HG02678 (cell line): ENCODE measurements around the gene KRTAP10-7.
"Not testable (repeated sequence)": the region's sequence is repeated elsewhere in the genome, so short reads cannot be mapped to it uniquely, and the experiment has no call there.

Source experiments
- ATAC-seq: cut with Tn5 transposase; IDR thresholded peaks from one replicate; pipeline ENCODE4 v1.9.1; 2021; ENCODE audit warnings: mild to moderate bottlenecking, moderate library complexity; ENCODE audit not compliant: unreplicated experiment

Gene KRTAP10-7, protein sequence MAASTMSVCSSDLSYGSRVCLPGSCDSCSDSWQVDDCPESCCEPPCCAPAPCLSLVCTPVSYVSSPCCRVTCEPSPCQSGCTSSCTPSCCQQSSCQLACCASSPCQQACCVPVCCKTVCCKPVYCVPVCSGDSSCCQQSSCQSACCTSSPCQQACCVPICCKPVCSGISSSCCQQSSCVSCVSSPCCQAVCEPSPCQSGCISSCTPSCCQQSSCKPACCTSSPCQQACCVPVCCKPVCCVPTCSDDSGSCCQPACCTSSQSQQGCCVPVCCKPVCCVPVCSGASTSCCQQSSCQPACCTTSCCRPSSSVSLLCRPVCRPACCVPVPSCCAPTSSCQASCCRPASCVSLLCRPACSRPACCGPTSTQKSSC

DNA sequence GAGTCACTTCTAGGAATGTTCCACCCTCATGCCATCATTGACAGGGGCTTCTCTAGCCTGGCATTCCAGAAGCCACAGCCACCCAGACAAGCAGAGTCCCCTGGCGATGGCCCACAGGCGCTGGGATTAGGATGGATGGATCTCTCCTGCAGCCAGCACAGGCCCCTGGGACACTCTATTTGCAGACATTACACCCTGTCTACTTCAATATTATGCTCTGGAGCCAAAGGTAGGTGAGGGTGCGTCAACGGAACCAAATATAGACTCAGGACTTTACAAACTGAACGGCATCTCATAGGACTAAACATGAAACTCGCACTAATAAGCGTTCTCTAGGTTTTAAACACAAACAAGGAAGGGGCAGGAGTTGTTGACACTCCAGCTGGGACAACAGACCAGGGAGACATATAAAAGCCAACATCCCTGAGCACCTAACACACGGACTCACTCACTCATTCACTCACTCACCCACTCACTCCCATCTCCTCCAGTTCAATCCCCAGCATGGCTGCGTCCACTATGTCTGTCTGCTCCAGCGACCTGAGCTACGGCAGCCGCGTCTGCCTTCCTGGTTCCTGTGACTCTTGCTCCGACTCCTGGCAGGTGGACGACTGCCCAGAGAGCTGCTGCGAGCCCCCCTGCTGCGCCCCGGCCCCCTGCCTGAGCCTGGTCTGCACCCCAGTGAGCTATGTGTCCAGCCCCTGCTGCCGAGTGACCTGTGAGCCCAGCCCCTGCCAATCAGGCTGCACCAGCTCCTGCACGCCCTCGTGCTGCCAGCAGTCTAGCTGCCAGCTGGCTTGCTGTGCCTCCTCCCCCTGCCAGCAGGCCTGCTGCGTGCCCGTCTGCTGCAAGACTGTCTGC is at the start of gene KRTAP10-7:
KRTAP10-7 (plus strand) TSS at position 480 of the 861 bp plus-strand sequence; CDS start at position 505, 25 bp downstream.
- ATAC-seq: not testable (repeated sequence)

DNA sequence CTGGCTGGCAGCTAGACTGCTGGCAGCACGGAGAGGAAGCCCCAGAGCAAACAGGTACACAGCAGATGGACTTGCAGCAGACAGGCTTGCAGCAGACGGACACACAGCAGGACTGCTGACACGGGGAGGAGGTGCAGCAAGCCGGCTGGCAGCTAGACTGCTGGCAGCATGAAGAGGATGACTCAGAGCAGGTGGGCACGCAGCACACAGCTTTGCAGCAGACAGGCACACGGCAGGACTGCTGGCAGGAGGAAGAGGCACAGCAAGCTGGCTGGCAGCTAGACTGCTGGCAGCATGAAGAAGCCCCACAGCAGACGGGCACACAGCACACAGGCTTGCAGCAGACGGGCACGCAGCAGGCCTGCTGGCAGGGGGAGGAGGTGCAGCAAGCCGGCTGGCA is 49.6 kb upstream of the KRTAP10-7 start:
- no peak for ATAC-seq

DNA sequence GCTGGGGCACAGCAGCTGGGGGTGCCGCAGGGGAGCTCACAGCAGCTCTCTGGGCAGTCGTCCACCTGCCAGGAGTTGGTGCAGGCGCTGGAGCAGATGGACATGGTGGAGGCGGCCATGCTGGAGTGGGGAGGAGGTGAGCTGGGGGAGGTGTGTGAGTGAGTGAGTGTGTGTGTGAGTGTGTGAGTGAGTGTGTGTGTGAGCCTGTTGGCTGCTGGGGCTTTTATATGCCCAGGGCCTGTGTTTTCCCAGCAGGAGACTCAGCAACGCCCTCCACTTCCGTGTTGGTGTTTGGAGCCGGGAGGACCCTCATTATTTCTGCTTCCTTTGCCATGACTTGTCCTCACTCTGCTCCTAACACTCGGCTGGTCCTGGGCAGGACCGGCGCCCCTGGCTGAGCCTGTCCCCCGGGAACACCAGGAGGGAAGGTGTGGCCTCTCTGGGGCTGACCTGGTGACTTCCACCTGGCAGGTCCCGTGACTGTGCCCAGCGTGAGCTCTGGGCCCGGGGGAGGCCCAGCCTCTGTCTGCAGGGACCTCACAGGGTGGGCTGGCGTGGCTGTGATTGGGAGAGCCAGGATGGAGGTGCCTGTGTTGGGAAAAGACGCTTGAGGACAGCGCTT is 48.9 kb upstream of the KRTAP10-7 start, which contains the start of gene KRTAP10-2:
KRTAP10-2 (minus strand) TSS at position 166 of the 622 bp plus-strand sequence; CDS start at position 119, 47 bp downstream.
- ATAC-seq: no peak

DNA sequence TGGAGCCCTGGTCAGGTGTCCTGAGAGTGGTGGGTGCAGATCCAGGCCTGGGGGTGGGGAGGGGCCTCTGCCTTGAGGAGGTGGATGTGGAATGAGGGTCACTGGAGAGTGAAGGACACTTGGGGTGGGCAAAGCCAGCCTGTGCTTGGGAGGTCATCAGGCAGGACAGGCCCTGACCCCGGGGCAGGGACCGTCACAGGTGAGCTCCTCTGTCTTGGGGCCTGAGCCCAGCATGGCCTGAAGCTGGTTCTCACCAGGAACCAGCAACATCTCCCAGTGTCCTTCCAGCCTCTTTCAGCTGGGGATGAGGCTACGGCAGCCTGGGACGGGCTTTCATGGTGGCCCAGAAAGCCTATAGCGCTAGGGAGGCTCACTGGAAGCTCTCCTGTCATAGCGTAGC is 48.3 kb upstream of the KRTAP10-7 start:
- no peak for ATAC-seq

DNA sequence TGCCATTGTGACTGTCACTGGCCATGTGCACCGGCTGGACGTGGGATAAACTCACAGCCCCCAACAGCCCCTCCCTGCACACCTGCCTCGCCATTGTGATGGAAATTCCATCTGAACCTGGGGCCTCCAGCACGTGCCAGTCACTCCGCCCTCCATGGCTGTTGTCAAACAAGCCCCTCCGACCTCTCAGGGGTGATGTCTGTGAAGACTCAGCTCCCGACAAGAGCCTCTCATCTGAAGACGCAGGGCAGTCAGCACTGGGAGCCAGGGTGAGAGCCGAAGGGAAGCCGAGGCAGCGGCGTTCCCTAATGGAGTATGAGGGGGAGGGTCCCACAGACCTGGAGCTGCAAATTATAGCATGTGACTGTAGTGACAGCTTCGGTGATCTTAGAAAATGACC is 47.7 kb upstream of the KRTAP10-7 start:
- ATAC-seq: no peak

DNA sequence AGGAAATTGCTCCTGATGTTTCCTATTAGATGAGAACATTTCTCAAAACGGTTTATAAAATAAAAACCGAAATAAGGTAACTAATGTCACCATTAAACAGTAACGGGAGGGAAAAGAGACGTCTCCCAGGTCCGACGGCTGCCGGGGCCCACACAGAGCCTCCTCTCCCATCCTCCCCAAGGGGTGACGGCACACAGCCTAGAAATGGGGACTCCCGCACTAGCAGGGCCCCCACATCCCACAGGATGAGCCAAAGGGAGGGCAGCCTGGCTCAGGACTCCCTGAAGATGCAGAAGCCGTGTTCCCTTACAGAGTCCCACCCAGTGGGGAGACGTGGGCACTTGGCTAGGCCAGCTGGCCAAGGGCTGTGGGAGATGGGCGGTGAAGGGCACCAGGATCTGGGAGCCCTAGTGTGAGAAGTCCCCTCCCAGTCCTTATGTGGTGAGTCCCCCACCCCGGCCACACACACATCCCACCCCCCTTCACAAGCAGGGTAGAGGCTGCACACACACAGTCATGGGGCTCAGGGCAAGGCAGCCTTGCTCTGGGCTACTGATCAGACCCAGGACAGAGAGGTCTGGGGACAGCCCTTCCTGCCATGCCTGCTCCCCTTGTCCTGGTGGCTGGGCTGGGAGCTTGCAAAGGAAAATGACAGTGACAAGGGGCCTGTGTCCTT is 45.1 kb upstream of the KRTAP10-7 start:
- ATAC-seq: no peak

DNA sequence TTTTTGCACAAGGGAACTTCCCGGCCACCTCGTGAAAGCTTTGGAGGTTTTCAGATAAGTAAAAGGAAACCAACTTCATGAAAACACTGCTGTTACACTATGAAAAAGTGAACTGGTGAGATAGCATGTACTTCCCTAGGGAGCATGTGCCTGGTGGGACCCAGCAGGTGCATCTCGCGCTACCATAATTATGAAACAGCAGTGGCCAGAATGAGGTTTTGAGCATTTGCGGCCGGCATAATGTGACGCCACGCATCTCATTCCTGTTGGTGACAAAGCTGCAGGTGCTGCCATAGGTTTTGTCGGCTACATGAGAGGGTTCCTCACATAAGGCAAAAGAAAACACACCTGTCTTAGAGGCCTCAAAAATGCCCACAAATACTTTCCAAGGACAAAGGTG is 43.5 kb upstream of the KRTAP10-7 start:
- ATAC-seq: no peak

DNA sequence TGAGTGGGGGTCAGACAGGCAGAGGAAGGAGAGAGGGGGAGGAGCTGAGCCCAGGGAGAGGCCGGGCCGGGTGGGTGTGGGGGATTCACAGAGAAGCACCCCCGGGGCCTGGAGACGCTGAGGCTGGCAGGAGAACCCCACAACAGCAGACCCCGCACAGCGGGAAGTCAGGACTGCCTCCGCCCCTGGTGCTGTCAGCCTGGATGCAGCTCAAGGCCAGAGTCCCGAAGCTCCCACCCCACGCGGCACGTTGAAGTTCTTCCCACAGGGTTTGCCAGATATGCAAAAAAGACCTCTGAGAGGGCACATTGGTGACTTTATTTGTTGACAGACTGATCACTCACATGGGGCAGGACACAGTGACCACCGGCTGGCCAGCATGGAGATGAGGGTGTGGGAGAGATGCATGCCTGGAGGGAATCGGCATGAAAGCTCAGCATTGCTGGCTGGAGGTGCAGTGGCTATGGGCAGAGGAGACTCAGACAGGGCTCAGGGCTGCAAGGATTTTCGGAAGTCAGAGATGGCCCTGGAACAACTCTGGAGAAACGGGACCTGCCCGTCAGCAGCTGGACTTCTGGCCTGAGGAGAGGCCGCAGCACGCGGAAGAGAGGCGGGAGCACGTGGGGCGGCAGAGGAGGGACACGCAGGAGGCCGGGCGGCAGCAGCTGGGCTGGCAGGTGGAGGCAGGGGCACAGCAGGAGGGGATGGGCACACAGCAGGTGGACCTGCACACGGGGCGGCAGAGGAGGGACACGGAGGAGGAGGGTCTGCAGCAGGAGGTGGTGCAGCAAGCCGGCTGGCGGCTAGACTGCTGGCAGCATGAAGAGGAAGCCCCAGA is 42.7 kb upstream of the KRTAP10-7 start:
- ATAC-seq: no peak

DNA sequence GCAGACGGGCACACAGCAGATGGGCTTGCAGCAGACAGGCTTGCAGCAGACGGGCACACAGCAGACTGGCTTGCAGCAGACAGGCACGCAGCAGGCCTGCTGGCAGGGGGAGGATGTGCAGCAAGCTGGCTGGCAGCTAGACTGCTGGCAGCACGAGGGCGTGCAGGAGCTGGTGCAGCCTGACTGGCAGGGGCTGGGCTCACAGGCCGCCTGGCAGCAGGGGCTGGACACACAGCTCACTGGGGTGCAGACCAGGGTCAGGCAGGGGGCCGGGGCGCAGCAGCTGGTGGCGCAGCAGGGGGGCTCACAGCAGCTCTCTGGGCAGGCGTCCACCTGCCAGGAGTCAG is 42.1 kb upstream of the KRTAP10-7 start:
- not testable (repeated sequence) for ATAC-seq

DNA sequence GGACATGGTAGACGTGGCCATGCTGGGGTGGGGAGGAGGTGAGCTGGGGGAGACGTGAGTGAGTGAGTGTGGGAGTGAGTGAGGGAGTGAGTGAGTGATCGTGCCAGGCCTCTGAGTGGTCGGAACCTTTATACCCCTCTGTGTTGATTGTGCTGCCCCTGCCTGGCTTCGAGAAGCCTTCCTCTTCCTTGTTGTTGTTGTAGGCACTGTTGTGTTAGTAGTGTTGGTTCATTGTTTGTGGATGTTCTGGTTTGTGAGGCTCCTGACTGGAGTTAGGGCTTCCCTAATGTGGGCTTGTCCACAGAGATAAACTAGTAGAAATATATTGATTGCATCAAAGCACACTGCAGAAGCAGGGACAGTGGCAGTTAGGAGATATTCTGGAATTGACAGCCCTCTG is 41.7 kb upstream of the KRTAP10-7 start, which contains the start of gene KRTAP10-3:
KRTAP10-3 (minus strand) TSS at position 101 of the 400 bp plus-strand sequence; CDS start at position 21, 80 bp downstream.
- no peak for ATAC-seq

DNA sequence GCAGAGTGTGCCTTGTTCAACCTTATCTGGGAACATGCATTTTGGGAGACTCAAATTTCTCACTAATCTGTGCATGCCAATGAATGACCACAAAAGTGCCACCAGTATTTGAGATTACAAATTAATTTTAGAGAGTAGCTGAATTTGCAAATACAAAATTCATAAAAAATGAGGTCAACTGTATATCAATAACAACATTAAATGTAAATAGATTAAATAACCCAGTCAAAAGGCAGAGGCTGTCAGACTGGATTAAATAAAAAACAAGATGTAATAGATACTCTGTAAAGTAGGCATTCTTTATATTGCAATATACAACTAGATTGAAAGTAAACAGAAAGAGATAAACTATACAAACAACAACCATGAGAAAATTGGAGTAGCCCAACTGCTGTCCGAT is 36.3 kb upstream of the KRTAP10-7 start:
- no peak for ATAC-seq

DNA sequence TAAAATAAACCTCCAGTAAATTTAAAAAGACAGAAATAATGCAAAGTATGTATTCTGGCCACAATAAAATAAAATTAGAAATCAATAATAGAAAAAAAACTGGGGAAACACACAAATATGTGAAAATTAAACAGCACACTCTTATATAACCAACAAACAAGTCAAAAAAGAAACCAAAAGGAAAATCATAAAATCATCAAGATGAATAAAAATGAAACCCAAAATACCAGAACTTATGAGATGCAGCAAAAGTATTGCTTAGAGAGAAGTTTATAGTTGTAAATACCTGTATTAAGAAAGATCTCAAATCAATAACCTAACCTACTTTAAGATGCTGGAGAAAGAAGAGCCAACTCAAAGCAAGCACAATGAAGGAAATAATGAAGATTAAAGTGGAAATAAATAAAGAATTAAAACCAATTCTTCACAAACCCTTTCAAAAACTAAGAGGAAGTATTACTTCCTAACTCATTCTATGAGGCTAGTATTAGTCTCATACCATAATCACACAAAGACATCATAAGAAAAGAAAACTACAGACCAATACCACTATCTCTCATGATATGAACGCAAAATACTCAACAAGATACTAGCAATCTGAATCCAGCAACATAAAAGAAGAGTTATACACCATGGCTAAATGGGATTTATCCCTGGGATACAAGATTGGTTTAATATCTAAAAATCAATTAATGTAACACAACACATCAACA is 35.4 kb upstream of the KRTAP10-7 start:
- ATAC-seq: no peak

DNA sequence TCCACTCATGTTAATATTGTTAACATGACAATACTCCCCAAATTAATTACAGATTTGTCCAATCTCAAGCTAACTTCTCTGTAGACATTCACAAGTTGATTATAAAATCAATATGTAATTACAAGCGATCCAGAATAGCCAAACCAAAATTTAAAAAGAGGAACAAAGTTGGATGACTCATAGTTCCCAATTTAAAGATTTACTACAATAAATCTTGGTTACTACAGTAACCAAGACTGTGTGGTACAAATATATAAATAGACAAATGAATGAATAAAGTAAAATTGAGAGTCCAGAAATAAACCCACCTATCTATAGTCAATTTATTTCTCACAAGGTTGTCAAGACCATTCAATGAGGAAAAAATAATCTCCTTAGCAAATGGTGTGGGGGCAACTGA is 34.0 kb upstream of the KRTAP10-7 start:
- no peak for ATAC-seq

DNA sequence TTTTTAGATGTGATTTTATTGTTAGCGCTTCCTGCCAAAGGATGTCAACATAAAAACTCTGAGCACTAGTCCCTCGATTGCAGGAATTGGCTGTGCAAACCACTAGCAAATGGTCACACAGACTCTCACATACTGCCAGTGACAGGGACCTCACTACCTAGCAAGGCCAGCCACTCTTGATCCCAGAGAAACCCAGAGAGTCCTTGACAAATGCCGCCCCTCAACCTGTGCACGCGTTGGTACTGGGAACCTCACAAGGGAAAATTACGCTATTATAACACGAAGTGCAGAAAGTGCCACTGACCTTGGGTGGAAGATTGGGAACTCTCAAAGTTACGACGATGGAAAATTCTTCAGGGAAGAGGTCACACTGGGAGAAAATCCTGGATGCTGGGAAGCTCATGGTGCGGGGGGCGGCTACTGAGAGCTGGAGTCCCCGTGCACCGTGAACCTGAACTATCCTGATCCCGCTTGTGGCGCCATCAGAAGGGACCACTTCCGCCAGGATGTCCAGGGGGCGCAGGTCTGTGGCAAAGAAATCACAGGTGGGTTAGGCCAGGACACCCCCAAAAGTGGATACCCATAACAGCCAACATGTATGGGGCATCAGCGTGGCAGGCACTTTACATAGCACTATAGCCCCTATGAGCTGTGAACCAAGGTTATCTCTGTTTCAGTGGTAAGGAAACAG is 32.8 kb upstream of the KRTAP10-7 start:
- ATAC-seq: no peak

DNA sequence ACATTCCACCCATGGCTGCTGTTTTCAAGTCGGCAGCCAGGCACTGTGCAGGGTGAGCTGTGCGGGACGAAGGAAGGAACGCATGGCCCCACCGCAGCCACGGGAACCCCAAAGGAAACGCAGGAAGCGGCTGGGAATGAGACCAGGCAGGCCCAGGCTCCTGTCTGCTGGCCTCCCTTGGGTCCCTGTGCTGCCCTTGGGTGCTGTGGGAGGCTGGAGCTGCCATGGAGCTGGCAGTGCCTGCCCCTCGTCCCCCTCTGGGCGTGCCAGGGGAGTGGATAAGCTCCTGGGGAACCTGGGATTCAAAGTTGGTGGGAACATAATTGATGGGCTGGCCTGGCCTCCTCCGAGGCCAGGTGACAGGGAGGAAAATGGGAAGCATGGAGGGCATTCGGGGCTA is 32.1 kb upstream of the KRTAP10-7 start:
- ATAC-seq: no peak

DNA sequence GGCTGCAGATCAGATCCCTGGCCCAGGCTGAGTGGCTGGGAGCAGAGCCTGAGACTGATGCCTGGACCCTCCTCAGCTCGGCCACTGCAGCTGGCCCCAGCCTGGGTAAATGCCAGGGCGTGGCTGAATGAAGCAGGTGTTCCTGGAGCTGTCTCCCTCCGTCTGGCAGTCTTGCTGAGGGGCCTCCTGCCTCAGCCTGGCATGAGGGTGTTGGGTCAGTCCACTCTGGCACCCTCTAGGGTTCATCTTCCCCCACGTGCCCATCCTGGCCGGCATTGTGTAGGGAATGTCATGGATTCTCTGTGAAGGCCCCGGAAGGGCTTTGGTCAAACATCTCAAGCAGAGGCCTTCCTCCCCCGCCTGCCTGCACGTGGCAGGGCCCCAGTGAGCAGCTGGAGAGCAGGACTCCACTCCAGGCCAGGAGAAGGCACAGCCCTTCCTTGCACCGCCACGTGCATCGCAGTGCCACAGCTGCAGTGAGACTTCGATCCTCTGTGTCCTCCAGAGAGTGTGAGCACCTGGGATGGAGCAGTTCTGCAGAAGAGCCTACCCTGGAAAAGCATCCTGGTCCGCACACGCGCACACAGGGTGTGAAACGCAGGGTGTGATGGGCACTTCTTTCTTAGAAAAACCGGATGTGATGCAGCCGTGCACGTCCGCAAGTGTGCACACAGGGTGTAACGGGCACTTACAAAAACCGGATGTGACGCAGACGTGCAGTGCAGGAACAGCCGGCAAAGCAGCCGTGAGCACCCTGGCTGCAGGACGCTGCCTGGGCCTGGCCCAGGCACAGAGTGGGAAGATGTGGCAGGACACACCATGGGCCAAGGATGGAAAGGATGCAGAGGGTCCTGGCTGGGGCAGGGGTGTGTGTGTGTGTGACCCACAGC is 31.5 kb upstream of the KRTAP10-7 start:
- ATAC-seq: no peak

DNA sequence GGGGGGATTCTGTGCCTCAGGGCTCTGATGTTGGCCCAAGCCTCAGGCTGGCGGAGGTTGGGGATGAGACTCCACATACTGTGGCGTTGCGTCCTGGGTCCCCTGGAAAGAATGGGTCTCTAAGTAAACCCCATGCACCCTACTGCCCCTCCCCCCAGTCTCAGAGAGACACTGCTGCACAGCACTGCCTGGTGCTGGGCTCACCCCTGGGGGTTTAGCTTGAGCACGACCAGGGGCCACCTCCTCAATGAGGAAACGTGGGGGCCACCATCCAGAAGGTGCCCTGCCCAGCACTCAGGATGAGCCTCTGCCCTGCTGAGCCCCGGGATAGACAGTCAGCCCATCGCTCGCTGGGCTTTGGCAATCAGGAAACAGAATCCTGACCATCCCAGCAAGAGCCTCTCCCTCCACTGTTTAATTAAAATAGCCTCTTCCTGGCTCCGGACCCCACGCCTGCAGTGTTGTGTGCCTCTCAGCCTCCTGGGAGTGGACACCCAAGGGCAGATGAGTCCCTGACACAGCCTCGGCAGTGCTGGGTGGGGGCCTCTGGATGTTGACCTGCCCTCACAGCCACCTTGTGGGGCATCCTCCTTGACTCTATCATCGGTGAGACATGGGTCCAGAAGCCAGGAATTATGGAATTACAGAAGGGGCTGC is 30.4 kb upstream of the KRTAP10-7 start:
- no peak for ATAC-seq
